H4 (cell line): ENCODE results near the gene ZC3H12C. TPM values are rescaled to one million over a fixed set of nuclear protein-coding genes. Genes with fewer than 3 reads are reported as not detected.
"Not testable (repeated sequence)": the region's sequence is repeated elsewhere in the genome, so short reads cannot be mapped to it uniquely, and the experiment has no call there.

Experiments used
- DNase-seq: peaks from one replicate; pipeline ENCODE4 v3.0.0-alpha.2; 2015; ENCODE audit warnings: low spot score
- total RNA-seq: library from RNA; depleted of rRNA; stranded (reverse); fragments of >200 nt; shearing (Covaris generic); gene quantifications from 2 replicates; pipeline ENCODE4 v1.2.3, GENCODE V29; 2014

The ZC3H12C gene
- total RNA-seq, 1 experiment from 2014 or later, result 3.0 TPM

GRCh38 chr11:110179064-110179463 is 85.9 kb downstream of the ZC3H12C start:
- DNase-seq, result no peak

DNA sequence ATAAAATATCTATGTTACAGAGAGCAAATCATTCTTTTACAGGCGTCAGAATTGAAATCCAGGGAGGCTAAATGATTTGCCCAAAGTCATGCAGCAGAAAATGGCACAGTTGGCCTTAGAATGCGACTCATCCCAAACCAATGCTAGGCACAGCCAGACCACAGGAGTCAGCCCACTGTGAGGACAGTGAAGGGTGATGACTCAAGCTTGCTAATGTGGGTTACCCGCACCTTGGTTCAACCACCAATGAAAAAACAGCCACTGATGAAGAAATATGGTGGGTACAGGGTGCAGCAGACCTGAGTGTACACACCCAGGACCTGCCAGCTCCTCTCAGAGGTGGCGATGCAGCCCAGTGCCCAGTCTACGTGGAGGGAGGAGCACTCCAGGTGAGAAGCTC is 89.7 kb downstream of the ZC3H12C start:
- DNase-seq, result peak; percentile 38

GRCh38 chr11:110184456-110184855 is 91.3 kb downstream of the ZC3H12C start:
- no peak for DNase-seq

GRCh38 chr11:110185121-110185591 is 92.0 kb downstream of the ZC3H12C start:
- DNase-seq, result no peak

DNA sequence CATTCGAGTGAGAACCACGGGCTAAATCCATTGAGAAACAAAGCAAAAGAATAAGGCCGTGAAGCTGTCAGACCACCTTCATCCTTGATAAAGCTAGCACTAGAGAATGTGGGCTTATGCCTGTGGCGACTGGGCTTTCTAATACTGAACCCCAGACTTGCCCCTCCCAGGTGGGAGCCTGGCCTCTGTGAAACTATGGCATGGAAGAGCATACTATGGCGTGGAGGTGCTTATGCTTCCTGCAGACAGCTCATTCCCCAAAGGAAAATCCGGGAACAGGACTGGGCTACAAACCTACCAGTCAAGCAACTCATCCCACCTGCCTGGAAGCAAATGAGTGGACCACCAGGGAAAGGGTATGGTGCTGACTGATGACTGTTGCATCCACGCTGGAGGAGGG is 92.4 kb downstream of the ZC3H12C start:
- no peak for DNase-seq

GRCh38 chr11:110186456-110186855 is 93.3 kb downstream of the ZC3H12C start:
- no peak for DNase-seq

GRCh38 chr11:110186867-110187266 is 93.7 kb downstream of the ZC3H12C start:
- DNase-seq, result no peak

DNA sequence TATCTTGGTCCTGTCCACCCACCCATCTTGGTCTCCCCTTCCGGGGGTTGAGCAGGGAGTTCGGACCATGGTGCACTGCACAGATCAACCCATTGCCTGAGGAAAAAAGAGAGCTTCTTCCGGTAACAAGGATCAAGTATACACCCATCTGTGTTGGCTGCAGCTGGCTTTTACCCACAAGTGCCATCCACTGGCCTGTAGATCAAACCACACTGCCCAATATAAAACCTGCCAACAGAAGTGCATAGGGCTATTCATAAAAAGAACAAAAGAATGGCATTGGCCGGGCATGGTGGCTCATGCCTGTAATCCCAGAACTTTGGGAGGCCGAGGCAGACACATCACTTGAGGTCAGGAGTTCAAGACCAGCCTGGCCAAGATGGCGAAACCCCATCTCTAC is 94.5 kb downstream of the ZC3H12C start:
- no peak for DNase-seq

- DNase-seq, result no peak
Measured at GRCh38 chr11:110190885-110191284, 97.7 kb downstream of the ZC3H12C start.

DNA sequence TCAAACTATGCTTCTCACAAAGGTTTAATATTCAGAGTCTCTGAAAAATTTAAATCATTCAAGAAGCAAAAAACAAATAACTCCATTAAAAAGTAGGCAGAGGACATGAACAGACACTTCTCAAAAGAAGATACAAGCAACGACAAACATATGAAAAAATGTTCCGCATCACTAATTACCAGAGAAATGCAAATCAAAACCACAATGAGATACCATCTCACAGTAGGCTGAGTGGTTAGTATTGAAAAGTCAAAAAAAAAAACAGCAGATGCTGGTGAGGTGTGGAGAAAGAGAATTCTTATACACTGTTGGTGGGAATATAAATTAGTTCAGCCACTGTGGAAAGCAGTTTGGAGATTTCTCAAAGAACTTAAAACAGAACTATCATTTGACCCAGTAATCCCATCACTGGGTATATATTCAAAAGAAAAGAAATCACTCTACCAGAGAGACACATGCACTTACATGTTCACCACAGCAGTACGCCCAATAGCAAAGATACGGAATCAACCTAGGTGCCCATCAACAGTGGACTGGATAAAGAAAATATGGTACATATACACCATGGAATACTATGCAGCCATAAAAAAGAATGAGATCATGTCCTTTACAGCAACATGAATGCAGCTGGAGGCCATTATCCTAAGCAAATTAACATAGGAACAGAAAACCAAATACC is 99.6 kb downstream of the ZC3H12C start:
- not testable (repeated sequence) for DNase-seq

DNA sequence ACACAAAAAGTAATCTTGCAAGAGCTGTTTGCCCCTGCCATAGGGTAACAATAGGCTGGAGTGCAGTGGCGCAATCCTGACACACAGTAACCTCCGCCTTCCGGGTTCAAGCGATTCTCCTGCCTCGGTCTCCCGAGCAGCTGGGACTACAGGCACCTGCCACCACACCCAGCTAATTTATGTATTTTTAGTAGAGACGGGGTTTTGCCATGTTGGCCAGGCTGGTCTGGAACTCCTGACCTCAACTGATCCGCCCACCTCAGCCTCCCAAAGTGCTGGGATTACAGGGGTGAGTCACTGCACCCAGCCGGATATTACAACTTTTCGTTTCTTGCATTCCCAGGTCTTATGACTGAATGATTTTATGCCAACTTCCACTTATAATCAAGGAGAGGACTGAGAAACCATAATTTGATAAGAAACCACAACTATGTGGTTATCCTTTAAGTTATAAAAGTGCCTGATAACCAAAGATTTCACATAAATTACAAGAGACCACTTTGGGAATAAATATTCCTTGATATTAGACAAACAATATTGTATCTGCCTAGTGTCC is 101.1 kb downstream of the ZC3H12C start:
- DNase-seq, result peak; percentile 75

- peak; percentile 78 for DNase-seq
Measured at GRCh38 chr11:110196241-110196754, 103.1 kb downstream of the ZC3H12C start.

DNA sequence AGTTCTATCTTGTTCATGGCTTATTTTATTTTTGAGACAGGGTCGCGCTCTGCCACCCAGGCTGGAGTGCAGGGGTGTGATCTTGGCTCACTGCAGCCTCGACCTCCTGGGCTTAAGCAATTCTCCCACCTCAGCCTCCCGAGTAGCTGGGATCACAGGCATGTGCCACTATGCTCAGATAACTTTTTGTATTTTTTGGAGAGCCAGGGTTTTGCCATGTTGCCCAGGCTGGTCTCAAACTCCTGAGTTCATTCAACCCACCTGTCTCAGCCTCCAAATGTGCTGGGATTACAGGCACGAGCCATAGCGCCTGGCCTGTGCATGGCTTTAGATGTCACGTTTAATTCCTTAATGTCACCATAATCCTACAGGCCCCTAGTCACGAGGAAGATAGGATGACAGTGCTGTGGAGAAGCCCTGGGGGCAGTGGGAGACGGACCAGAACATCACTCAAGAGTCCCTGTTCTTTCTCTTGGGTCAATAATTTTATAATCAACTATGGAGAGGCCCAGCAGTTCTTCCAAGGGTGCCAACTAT is 103.8 kb downstream of the ZC3H12C start:
- DNase-seq, result no peak

DNA sequence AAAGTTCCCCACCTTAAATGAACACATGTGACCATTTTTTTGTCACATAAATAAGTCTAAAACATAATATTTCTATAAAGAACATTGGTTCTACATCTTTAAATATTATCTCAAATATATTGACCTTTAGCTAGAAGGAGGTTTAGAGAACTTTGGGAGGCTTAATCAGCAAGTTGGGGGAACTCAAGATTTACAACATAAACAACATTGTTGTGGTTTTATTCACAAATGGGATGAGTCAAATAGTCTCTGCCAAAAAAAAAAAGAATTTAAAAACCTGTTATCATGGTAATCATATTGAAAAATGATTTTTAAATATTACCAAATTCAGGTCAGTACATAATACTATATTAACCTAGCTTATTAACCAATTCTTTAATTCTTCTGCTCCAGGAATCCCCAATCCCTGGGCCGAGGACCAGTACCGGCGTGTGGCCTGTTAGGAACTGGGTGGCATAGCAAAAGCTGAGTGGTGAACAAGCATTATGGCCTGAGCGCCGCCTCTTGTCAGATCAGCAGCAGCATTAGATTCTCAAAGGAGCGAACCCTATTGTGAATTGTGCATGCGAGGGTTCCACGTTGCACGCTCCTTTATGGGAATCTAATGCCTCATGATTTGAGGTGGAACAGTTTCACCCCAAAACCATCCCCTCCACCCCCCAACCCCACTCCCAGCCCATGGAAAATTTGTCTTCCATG is 105.0 kb downstream of the ZC3H12C start:
- DNase-seq, result no peak

DNA sequence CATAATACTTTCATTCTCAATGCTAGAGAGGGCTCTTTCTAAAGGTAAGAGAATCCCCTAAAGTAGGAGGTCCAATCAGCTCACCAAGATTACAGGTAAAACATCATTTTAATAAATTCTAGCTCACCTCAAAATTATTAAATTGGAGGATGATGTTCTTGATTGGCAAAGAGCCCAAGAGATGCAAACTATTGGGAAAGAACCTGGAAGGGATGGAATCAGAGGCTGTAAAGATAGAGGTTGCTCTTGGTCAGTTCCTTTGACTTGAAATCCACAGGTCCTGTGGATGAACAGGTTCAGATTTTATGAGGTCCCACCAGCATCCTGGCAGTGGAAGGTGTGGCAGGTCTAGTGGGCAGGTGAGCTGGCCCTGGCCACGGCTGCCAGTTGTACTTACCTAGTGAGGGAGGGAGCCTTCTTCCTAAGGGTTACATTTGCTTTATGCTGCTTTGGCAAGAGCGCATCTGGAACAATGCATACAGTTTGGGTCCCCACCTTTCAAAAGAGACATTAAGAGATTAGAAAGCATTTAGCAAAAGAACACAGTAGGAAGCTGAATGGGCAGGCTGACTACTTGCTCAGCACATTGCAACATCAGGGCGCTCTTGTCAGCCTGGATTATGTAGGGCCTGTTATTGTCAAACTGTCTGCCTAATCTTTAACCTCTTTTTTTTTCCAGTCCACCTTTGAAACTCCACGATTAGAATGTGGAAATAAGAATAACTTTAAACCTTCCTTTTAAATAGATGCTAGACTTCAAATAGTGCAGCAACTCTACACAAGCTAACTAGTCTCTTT is 106.2 kb downstream of the ZC3H12C start:
- no peak for DNase-seq

DNA sequence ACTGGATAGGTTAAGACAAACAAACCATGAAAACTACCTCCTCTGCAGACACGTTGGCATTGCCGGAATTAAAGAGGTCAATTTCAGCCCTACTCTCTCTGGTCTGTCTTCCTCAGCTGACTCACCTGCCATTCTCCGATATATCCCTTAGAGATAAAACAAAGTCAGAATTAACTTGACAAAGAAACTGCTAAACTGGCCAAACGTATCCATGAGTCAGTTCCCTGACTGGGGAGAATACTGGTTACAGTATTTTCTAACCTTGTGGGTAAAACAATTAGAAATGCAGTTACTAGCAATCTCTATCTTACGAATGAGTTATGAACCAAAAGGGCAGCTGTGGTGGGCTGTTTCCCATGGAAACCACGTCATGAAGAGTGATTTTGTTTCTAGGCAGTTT is 107.0 kb downstream of the ZC3H12C start:
- DNase-seq, result no peak

- no peak for DNase-seq
Measured at GRCh38 chr11:110200836-110201235, 107.6 kb downstream of the ZC3H12C start.

GRCh38 chr11:110207123-110207522 is 113.9 kb downstream of the ZC3H12C start:
- DNase-seq, result no peak

- DNase-seq, result not testable (repeated sequence)
Measured at GRCh38 chr11:110208678-110209312, 115.6 kb downstream of the ZC3H12C start.

DNA sequence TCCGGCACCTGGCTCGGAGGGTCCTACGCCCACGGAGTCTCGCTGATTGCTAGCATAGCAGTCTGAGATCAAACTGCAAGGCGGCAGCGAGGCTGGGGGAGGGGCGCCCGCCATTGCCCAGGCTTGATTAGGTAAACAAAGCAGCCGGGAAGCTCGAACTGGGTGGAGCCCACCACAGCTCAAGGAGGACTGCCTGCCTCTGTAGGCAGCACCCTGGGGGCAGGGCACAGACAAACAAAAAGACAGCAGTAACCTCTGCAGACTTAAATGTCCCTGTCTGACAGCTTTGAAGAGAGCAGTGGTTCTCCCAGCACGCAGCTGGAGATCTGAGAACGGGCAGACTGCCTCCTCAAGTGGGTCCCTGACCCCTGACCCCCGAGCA is 116.1 kb downstream of the ZC3H12C start:
- DNase-seq, result not testable (repeated sequence)

GRCh38 chr11:110217223-110217877 is 124.2 kb downstream of the ZC3H12C start:
- no peak for DNase-seq
